WTC11 (cell line): ENCODE measurements around the gene CTTNBP2NL. TPM values are rescaled to one million over a fixed set of nuclear protein-coding genes. Genes with fewer than 3 reads are reported as not detected.
"Not testable (repeated sequence)": the region's sequence is repeated elsewhere in the genome, so short reads cannot be mapped to it uniquely, and the experiment has no call there.

Experiments
- ATAC-seq: fragments of 200-7000 bp; cut with Tn5 transposase; 2 replicates; pipeline ENCODE4 v1.10.0; 2021; ENCODE audit warnings: mild to moderate bottlenecking, moderate library complexity
- CTCF ChIA-PET: fragments of 300-600 bp; sonication (Branson Sonifier 250); formaldehyde crosslinking; loops from one replicate; lab custom pipeline; 2021; ENCODE audit warnings: antibody characterized with exemption; lab: Charles Lee
- POLR2A ChIA-PET: fragments of 350-600 bp; sonication (Branson Sonifier 250); formaldehyde crosslinking; loops from one replicate; lab custom pipeline; 2021; ENCODE audit warnings: antibody characterized with exemption; lab: Charles Lee
- DNase-seq: peaks from one replicate; pipeline ENCODE4 v3.0.0; 2021; ENCODE audit warnings: low spot score
- H3K27ac Mint-ChIP-seq: 2 replicates; pipeline ENCODE4 v1.8.0; 2021; ENCODE audit warnings: mixed read lengths
- H3K27me3 Mint-ChIP-seq: 2 replicates; pipeline ENCODE4 v1.8.0; 2021; ENCODE audit warnings: low read depth, mild to moderate bottlenecking, moderate library complexity, mixed read lengths
- H3K36me3 Mint-ChIP-seq: 2 replicates; pipeline ENCODE4 v1.8.0; 2021; ENCODE audit warnings: mixed read lengths
- H3K4me1 Mint-ChIP-seq: 2 replicates; pipeline ENCODE4 v1.8.0; 2022; ENCODE audit warnings: mixed read lengths
- H3K4me3 Mint-ChIP-seq: 2 replicates; pipeline ENCODE4 v1.8.0; 2021; ENCODE audit warnings: mild to moderate bottlenecking, moderate library complexity, mixed read lengths
- H3K9me3 Mint-ChIP-seq: 2 replicates; pipeline ENCODE4 v1.8.0; 2021; ENCODE audit warnings: mixed read lengths
- ATF6 ChIP-seq: sonication (generic); formaldehyde crosslinking; IDR thresholded peaks from 2 replicates; pipeline ENCODE4 v1.8.1; 2023; ENCODE audit warnings: mild to moderate bottlenecking, missing genetic modification reagents
- CDX4 ChIP-seq: fragments of 250-450 bp; sonication (Bioruptor Pico); IDR thresholded peaks from 2 replicates; pipeline ENCODE4 v1.9.0; 2021; ENCODE audit warnings: moderate library complexity, mild to moderate bottlenecking, inconsistent platforms, borderline replicate concordance
- CREM ChIP-seq: sonication (generic); formaldehyde crosslinking; IDR thresholded peaks from 2 replicates; pipeline ENCODE4 v1.8.1; 2022; ENCODE audit warnings: mild to moderate bottlenecking, missing genetic modification reagents, moderate library complexity
- GTF2I ChIP-seq: fragments of 250-450 bp; sonication (Bioruptor Pico); conservative IDR thresholded peaks from 2 replicates; pipeline ENCODE4 v1.4.0; 2021; ENCODE audit warnings: mild to moderate bottlenecking
- KAT7 ChIP-seq: sonication (generic); formaldehyde crosslinking; IDR thresholded peaks from 2 replicates; pipeline ENCODE4 v1.8.1; 2023; ENCODE audit warnings: missing genetic modification reagents, mild to moderate bottlenecking, borderline replicate concordance
- NFYB ChIP-seq: sonication (generic); formaldehyde crosslinking; conservative IDR thresholded peaks from 2 replicates; pipeline ENCODE4 v1.8.0; 2022; ENCODE audit warnings: low read depth, missing genetic modification reagents
- NR1H2 ChIP-seq: sonication (generic); formaldehyde crosslinking; IDR thresholded peaks from 2 replicates; pipeline ENCODE4 v1.9.0; 2021; ENCODE audit warnings: mild to moderate bottlenecking, moderate library complexity, missing genetic modification reagents
- PRDM15 ChIP-seq: sonication (generic); formaldehyde crosslinking; IDR thresholded peaks from 2 replicates; pipeline ENCODE4 v1.8.0; 2022; ENCODE audit warnings: missing genetic modification reagents
- RELA ChIP-seq: sonication (generic); formaldehyde crosslinking; IDR thresholded peaks from 2 replicates; pipeline ENCODE4 v1.8.1; 2022; ENCODE audit warnings: missing genetic modification reagents, mild to moderate bottlenecking, borderline replicate concordance
- ZNF281 ChIP-seq: sonication (generic); formaldehyde crosslinking; IDR thresholded peaks from 2 replicates; pipeline ENCODE4 v1.8.0; 2023; ENCODE audit warnings: mild to moderate bottlenecking, missing genetic modification reagents
- ZNF425 ChIP-seq: fragments of 250-450 bp; sonication (Bioruptor Pico); conservative IDR thresholded peaks from 2 replicates; pipeline ENCODE4 v1.9.0; 2021; ENCODE audit warnings: mild to moderate bottlenecking
- ZNF532 ChIP-seq: fragments of 250-450 bp; sonication (Bioruptor Pico); IDR thresholded peaks from 2 replicates; pipeline ENCODE4 v1.9.0; 2021; ENCODE audit warnings: mild to moderate bottlenecking, borderline replicate concordance
- total RNA-seq: library from RNA; stranded (reverse); gene quantifications from 3 replicates; pipeline ENCODE4 v1.2.3, GENCODE V29; 2021

CTTNBP2NL gene
- total RNA-seq, 1 experiment from 2014 or later: 32.8 TPM

GRCh38 chr1:112436384-112437156, 40.6 kb downstream of the CTTNBP2NL start (continued):
- no peak for TF ChIP-seq RELA (CRISPR knock-in tag)

GRCh38 chr1:112438156-112438555, 42.1 kb downstream of the CTTNBP2NL start:
- H3K4me3 Mint-ChIP-seq, H3K27ac Mint-ChIP-seq, H3K4me1 Mint-ChIP-seq, H3K9me3 Mint-ChIP-seq, ATAC-seq, CTCF ChIA-PET, H3K27me3 Mint-ChIP-seq, DNase-seq, POLR2A ChIA-PET: not testable (repeated sequence)
- peaks cover 23% of the 10 kb centered on the region for H3K36me3 Mint-ChIP-seq

GRCh38 chr1:112439592-112439991, 43.6 kb downstream of the CTTNBP2NL start:
- Mint-ChIP-seq H3K4me1 (no peaks in the 10 kb centered on the region), H3K4me3 (no peak overlapping the region), H3K9me3 (peaks cover 6% of the 10 kb centered on the region)
- ATAC-seq: no peak
- TF ChIP-seq ZNF281 (CRISPR knock-in tag): no peak
- no peak for TF ChIP-seq ZNF532
- no peak for TF ChIP-seq GTF2I (CRISPR knock-in tag)
- TF ChIP-seq, all 79 proteins: peak for 0
- no peak for DNase-seq
- Mint-ChIP-seq H3K36me3 (peaks cover 23% of the 10 kb centered on the region), H3K27ac (no peak overlapping the region), H3K27me3 (no peaks in the 10 kb centered on the region)
- ChIA-PET CTCF (no interaction called here), POLR2A (no interaction called here)

- Mint-ChIP-seq H3K27me3 (no peaks in the 10 kb centered on the region), H3K36me3 (peaks cover 23% of the 10 kb centered on the region), H3K4me1 (no peaks in the 10 kb centered on the region), H3K27ac (no peak overlapping the region), H3K4me3 (no peak overlapping the region), H3K9me3 (peaks cover 6% of the 10 kb centered on the region)
- POLR2A ChIA-PET: no interaction called here
- DNase-seq: no peak
- CTCF ChIA-PET: no interaction called here
- ATAC-seq: no peak
- TF ChIP-seq ZNF425 (CRISPR knock-in tag) (no peak), CDX4 (CRISPR knock-in tag) (no peak), KAT7 (CRISPR knock-in tag) (no peak), RELA (CRISPR knock-in tag) (no peak), ATF6 (no peak), NFYB (CRISPR knock-in tag) (no peak), CREM (no peak), NR1H2 (CRISPR knock-in tag) (no peak), PRDM15 (CRISPR knock-in tag) (no peak)
Measured at GRCh38 chr1:112440574-112440973, 44.6 kb downstream of the CTTNBP2NL start.
